SU-DHL-6 (cell line): ENCODE data around the gene ACAP2.

Source experiments
- EZH2phosphoT487 ChIP-seq: fragments of 200-600 bp; sonication (generic), shearing (Covaris generic); conservative IDR thresholded peaks from 2 replicates; pipeline ENCODE4 v1.6.1; 2018; ENCODE audit warnings: mild to moderate bottlenecking, antibody characterized with exemption, low read length, moderate library complexity, mixed read lengths
- TF ChIP-seq, protein P1 (sequence below): fragments of 200-600 bp; sonication (generic); IDR thresholded peaks from one replicate; pipeline ENCODE4 v1.5.1; 2017; ENCODE audit warnings: antibody characterized with exemption, mild to moderate bottlenecking, low read length, moderate library complexity; ENCODE audit not compliant: insufficient read depth, poor library complexity, severe bottlenecking

- TF ChIP-seq, protein P1, sequence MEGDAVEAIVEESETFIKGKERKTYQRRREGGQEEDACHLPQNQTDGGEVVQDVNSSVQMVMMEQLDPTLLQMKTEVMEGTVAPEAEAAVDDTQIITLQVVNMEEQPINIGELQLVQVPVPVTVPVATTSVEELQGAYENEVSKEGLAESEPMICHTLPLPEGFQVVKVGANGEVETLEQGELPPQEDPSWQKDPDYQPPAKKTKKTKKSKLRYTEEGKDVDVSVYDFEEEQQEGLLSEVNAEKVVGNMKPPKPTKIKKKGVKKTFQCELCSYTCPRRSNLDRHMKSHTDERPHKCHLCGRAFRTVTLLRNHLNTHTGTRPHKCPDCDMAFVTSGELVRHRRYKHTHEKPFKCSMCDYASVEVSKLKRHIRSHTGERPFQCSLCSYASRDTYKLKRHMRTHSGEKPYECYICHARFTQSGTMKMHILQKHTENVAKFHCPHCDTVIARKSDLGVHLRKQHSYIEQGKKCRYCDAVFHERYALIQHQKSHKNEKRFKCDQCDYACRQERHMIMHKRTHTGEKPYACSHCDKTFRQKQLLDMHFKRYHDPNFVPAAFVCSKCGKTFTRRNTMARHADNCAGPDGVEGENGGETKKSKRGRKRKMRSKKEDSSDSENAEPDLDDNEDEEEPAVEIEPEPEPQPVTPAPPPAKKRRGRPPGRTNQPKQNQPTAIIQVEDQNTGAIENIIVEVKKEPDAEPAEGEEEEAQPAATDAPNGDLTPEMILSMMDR: no peak
- no peak for TF ChIP-seq EZH2phosphoT487
These were observed 15.5 kb upstream of the ACAP2 start for GRCh38 chr3:195458316-195458717.
